Lung (tissue), 12 donors: Measurements from ENCODE around the gene CEP72. TPM values are rescaled to one million over a fixed set of nuclear protein-coding genes. Genes with fewer than 3 reads are reported as not detected.

ENCODE experiments used
- ATAC-seq: fragments of 200-7000 bp; cut with Tn5 transposase; one replicate; pipeline ENCODE4 v1.9.1; 2020; ENCODE audit warnings: moderate number of reproducible peaks; ENCODE audit not compliant: insufficient read depth, low FRiP score
- DNase-seq, 3 donors: peaks; one replicate each; pipeline ENCODE4 v3.0.0-alpha.2; 2013 to 2017
- H3K27ac ChIP-seq, 2 donors: one replicate each; pipeline ENCODE4 v1.5.1; 2013; ENCODE audit warnings: mild to moderate bottlenecking in 2 of 2, moderate library complexity in 2 of 2, control low read depth in 1 of 2, inconsistent platforms in 1 of 2, low read depth in 1 of 2, low read length in 1 of 2
- H3K27me3 ChIP-seq, 3 donors: one replicate each; pipeline ENCODE4 v1.5.1; 2013; ENCODE audit warnings: low read length in 2 of 3; ENCODE audit not compliant: control insufficient read depth in 3 of 3, insufficient read depth in 3 of 3
- H3K36me3 ChIP-seq, 4 donors: one replicate each; pipeline ENCODE4 v1.5.1; 2013; ENCODE audit warnings: low read length in 4 of 4, mild to moderate bottlenecking in 1 of 4, moderate library complexity in 1 of 4; ENCODE audit not compliant: control insufficient read depth in 4 of 4, insufficient read depth in 4 of 4
- H3K4me1 ChIP-seq, 5 donors: one replicate each; pipeline ENCODE4 v1.5.1; 2013; ENCODE audit warnings: low read length in 5 of 5, mild to moderate bottlenecking in 2 of 5, moderate library complexity in 1 of 5; ENCODE audit not compliant: control insufficient read depth in 5 of 5, insufficient read depth in 5 of 5
- H3K4me3 ChIP-seq: one replicate; pipeline ENCODE4 v1.5.1; 2013; ENCODE audit warnings: mild to moderate bottlenecking, control low read depth, moderate library complexity
- H3K9ac ChIP-seq, 2 donors: one replicate each; pipeline ENCODE4 v1.5.1; 2013; ENCODE audit warnings: low read length in 2 of 2, control low read depth in 1 of 2; ENCODE audit not compliant: insufficient read depth in 1 of 2
- H3K9me3 ChIP-seq, 4 donors: one replicate each; pipeline ENCODE4 v1.5.1; 2013; ENCODE audit warnings: low read length in 3 of 4, mild to moderate bottlenecking in 1 of 4, moderate library complexity in 1 of 4; ENCODE audit not compliant: control insufficient read depth in 4 of 4, insufficient read depth in 3 of 4
- WGBS, 2 donors: extraction: QIAGEN DNeasy Blood & Tissue Kit; methylation state at CpG; one replicate each; pipeline ENCODE4 v1.1.7; 2013; 5-methylcytosine and 5-hydroxymethylcytosine counted together
- polyA plus RNA-seq, 2 donors: library from polyadenylated mRNA; stranded (reverse); fragments of 200-250 nt; gene quantifications; one replicate each; pipeline ENCODE4 v1.2.1, GENCODE V29; 2013
- total RNA-seq, 2 donors: library from RNA; depleted of rRNA in 1 of 2; stranded (reverse); fragments of >200 nt in 1 of 2; gene quantifications; one replicate each; pipeline ENCODE4 v1.2.1, GENCODE V29; 2014 to 2021
- TF ChIP-seq, protein P1 (sequence below): IDR thresholded peaks from 2 replicates; pipeline ENCODE4 v1.5.1; 2012; ENCODE audit warnings: mild to moderate bottlenecking; ENCODE audit errors: control extremely low read depth, extremely low read depth
- donor health status: control.
- donor health status: control.
- donor health status: Bipolar disorder and iron deficiency.
- donor health status: healthy.
- donor health status: DM: yes; HTN: yes; CAD: no.

CEP72 gene
- total and polyA plus RNA-seq, 4 donors, result 3.1 to 12.1 (median 6.0) TPM

DNA sequence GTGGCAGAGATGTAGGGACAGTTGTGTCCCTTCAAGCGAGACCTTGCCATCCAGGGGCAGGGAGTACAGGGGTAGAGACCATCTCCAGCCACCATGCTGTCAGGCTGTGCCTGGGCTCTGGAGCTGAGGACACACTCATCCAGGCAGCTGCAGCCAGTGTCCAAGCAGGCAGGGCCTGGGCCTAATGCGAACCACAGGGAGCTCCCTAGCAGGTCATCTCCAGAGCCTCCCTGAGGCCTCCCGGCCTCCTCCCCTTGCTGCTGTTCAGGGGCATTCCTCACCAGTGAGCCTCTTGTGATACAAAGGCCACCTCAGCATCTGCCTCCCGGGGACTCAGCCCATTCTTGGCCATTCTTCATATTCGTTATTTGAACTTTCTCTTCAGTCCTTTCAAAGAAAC lies 46.0 kb downstream of the CEP72 start:
- Histone ChIP-seq H3K9me3 (peaks cover 0 to 10% (median 5%) of the 10 kb centered on the region in 4 donors), H3K36me3 (peaks cover 0 to 48% (median 28%) of the 10 kb centered on the region in 4 donors), H3K4me1 (no peaks in the 10 kb centered on the region), H3K27me3 (no peaks in the 10 kb centered on the region), H3K27ac (no peak overlapping the region), H3K9ac (no peak overlapping the region), H3K4me3 (no peak overlapping the region)
- DNase-seq (no peak), ATAC-seq (no peak)
- TF ChIP-seq, protein P1, sequence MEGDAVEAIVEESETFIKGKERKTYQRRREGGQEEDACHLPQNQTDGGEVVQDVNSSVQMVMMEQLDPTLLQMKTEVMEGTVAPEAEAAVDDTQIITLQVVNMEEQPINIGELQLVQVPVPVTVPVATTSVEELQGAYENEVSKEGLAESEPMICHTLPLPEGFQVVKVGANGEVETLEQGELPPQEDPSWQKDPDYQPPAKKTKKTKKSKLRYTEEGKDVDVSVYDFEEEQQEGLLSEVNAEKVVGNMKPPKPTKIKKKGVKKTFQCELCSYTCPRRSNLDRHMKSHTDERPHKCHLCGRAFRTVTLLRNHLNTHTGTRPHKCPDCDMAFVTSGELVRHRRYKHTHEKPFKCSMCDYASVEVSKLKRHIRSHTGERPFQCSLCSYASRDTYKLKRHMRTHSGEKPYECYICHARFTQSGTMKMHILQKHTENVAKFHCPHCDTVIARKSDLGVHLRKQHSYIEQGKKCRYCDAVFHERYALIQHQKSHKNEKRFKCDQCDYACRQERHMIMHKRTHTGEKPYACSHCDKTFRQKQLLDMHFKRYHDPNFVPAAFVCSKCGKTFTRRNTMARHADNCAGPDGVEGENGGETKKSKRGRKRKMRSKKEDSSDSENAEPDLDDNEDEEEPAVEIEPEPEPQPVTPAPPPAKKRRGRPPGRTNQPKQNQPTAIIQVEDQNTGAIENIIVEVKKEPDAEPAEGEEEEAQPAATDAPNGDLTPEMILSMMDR, result no peak
- 92 to 96% methylated on average over 5 of the region's 5 CpGs for WGBS, 2 donors

DNA sequence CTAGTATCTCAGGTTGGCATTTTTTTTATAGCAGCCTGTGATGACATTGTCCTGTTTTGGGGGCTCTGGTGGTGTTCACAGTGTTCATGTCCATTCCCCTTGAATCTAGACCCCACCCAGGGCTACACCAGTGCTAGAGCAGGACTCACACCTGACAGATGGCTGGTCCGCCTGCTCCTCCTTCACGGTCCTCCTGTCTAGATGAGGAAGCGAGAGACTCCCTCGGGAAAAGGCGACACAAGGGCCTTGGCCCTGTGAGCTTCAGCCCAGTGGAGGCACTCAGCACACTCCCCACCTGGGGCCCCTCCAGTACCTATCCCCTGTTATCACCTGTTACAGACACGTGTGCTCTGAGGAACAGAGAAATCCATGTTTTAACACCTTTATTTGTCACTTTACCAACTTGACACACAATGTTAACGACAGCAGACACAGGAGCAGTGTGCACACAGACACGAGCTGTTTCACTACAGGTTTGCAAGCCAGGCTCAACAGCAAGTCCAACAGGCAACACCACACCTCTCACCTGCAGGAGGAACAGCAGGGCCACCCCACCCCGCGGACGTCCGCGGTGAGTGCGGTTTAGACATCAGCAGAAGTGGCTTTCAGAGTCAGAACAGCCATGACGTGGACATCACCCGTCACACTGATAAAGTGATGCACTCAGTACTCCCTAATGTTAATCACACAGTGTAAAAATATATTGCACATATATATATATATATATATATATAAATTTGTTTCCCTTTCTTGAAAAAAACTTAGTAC lies 47.5 kb downstream of the CEP72 start:
- no peak overlapping the region for H3K27ac ChIP-seq
- H3K4me3 ChIP-seq, result no peak overlapping the region
- no peak overlapping the region for H3K9ac ChIP-seq
- no peak for ATAC-seq
- H3K9me3 ChIP-seq, result peaks cover 0 to 8% (median 5%) of the 10 kb centered on the region in 4 donors
- TF ChIP-seq, protein P1, result no peak
- 97% methylated on average over 16 of the region's 16 CpGs for WGBS, 2 donors
- DNase-seq, result no peak
- peaks cover 0 to 64% (median 32%) of the 10 kb centered on the region in 4 donors for H3K36me3 ChIP-seq
- H3K4me1 ChIP-seq, result no peaks in the 10 kb centered on the region
- H3K27me3 ChIP-seq, result no peaks in the 10 kb centered on the region

DNA sequence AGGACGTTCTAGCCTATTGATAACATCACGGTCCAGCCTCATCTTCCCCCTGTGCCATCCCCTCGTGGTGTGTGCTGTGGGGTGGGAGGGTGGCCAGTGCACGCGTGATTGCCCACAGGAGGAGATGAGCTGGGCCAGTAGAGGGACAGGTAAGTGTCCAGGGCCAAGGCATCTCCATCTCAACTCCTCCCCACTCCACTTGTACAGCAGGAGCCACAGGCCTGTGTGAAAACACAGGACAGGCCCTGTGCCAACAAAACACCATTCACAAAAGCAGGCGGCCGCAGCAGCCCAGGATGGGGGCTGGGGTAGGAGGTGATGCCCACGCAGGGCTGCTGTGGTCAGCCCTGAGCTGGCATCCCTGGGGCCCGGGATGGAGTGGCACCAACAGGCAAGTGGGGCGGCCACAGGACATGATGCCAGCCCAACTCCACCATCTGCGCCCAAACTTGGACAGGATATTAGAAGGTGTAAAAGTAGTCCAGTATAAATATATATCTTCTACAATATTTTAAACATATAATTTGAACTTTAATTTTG lies 48.4 kb downstream of the CEP72 start:
- 95 to 96% methylated on average over 11 of the region's 11 CpGs for whole genome bisulfite sequencing, 2 donors
- H3K36me3 ChIP-seq, result peaks cover 0 to 64% (median 34%) of the 10 kb centered on the region in 4 donors

More for the DNA sequence above, 48.4 kb downstream of the CEP72 start:
- Histone ChIP-seq H3K9ac (no peak overlapping the region), H3K9me3 (peaks cover 0 to 8% (median 5%) of the 10 kb centered on the region in 4 donors), H3K27me3 (no peaks in the 10 kb centered on the region), H3K4me1 (no peaks in the 10 kb centered on the region), H3K27ac (no peak overlapping the region), H3K4me3 (no peak overlapping the region)
- TF ChIP-seq, protein P1, result no peak
- ATAC-seq (no peak), DNase-seq (no peak)
